ENCODE data around the gene NDUFC1. TPM values are rescaled to one million over a fixed set of nuclear protein-coding genes. Genes with fewer than 3 reads are reported as not detected.
"Not testable (repeated sequence)": the region's sequence is repeated elsewhere in the genome, so short reads cannot be mapped to it uniquely, and the experiment has no call there.

Gene NDUFC1
- total RNA-seq, result 10 to 100 TPM; 37.3 to 42.4 TPM

GRCh38 chr4:139301821-139302611 is at the start of gene NDUFC1:
NDUFC1 (minus strand) TSS chr4:139302477; CDS start chr4:139295798, 6,679 bp downstream.
- Mint-ChIP-seq H3K27ac (peak within 1 kb of the TSS; percentile 99), H3K27me3 (no peaks in the 10 kb centered on the region), H3K36me3 (ENCODE audit: low read depth) (peaks cover 30% of the 10 kb centered on the region), H3K9me3 (no peaks in the 10 kb centered on the region), H3K4me3 (peak within 1 kb of the TSS; percentile 99), H3K4me1 (peaks cover 63% of the 10 kb centered on the region)
- ChIA-PET POLR2A (interaction anchor here (0.5 to 0.8 kb wide), 4 partner anchors 10 to 220 kb away, joined by 3 to 4 read pairs (median 3); no protein-coding TSS in a partner anchor), CTCF (interaction anchor here (0.6 to 2.4 kb wide), 14 partner anchors 8 to 285 kb away, joined by 3 to 9 read pairs (median 3); no protein-coding TSS in a partner anchor)
- DNase-seq, result peak; percentile 75

DNA sequence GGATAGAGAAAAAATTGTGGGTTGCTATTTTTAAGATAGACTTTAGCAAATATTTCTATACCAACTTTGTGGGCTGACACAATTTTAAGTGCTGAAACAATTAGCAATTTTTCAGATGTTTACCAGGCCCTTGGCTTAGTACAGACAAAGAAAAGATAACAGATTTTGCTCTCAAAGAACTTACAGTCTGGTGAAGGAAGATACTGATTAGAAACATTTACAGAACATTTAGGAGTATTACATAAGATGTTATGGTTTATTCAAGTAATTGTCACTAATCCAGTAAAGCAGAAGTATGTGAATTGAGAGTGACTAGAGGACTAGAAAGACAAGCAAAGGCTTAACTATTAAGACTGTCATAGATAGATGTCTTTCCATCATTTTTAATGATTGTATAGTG is 35.3 kb upstream of the NDUFC1 start:
- no peak for DNase-seq
- peaks cover 35% of the 10 kb centered on the region for H3K36me3 Mint-ChIP-seq (ENCODE audit: low read depth)
- peaks cover 11% of the 10 kb centered on the region for H3K4me1 Mint-ChIP-seq
- H3K27me3 Mint-ChIP-seq, result no peaks in the 10 kb centered on the region
- H3K27ac Mint-ChIP-seq, result no peak overlapping the region
- no peak overlapping the region for H3K4me3 Mint-ChIP-seq
- CTCF ChIA-PET, result no interaction called here
- POLR2A ChIA-PET, result no interaction called here
- no peaks in the 10 kb centered on the region for H3K9me3 Mint-ChIP-seq

GRCh38 chr4:139333046-139333445 is 30.8 kb upstream of the NDUFC1 start:
- Mint-ChIP-seq H3K9me3 (peaks cover 5% of the 10 kb centered on the region), H3K36me3 (ENCODE audit: low read depth) (peaks cover 44% of the 10 kb centered on the region), H3K27ac (no peak overlapping the region), H3K4me1 (peaks cover 27% of the 10 kb centered on the region), H3K27me3 (no peaks in the 10 kb centered on the region), H3K4me3 (no peak overlapping the region)
- ChIA-PET CTCF (interaction anchor here (0.6 kb wide), 1 partner anchor 63 kb away, joined by 3 read pairs; no protein-coding TSS in a partner anchor), POLR2A (no interaction called here)
- DNase-seq, result no peak

DNA sequence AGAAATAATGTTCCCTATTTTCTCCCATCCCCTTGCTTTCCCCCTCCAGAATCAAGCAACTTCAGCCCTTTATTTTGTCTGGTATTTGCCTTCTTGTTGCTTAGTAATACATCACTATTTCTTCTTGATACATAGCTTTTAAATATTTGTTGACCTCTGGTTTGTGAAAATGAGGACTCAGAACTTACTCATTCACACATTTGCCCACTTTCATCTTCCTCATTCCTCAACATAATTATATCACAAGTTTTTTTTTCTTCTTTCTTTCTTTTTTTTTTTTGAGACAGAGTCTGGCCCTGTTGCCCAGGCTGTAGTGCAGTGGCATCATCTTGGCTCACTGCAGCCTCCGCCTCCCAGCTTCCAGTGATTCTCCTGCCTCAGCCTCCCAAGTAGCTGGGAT is 28.9 kb upstream of the NDUFC1 start:
- no peak overlapping the region for H3K27ac Mint-ChIP-seq
- H3K4me3 Mint-ChIP-seq, result no peak overlapping the region
- peaks cover 5% of the 10 kb centered on the region for H3K9me3 Mint-ChIP-seq
- peaks cover 27% of the 10 kb centered on the region for H3K4me1 Mint-ChIP-seq
- peaks cover 48% of the 10 kb centered on the region for H3K36me3 Mint-ChIP-seq (ENCODE audit: low read depth)
- ChIA-PET POLR2A (no interaction called here), CTCF (interaction anchor here (0.6 to 1.8 kb wide), 4 partner anchors 9 to 1178 kb away, joined by 3 to 7 read pairs (median 6); partner anchors contain the start of gene NAA15)
- H3K27me3 Mint-ChIP-seq, result no peaks in the 10 kb centered on the region
- DNase-seq, result no peak

DNA sequence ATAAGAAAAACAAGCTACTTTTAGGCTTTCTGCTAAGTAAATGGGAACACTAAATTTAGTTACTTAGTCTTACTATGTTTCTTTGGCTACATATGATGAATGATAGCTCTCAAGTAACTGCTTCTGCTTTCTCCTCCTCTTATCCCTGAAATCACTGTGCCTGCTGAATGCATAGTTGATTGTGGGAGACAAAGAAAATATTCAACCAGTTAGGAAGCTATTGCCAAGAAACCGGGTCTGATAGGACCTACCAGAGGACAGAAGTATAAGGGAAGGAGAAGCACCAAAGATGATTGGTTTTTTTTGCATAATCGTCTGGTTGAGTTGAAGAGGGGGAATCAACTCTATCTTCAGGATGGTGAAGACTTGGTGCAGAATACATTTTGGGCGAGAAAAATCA is 28.0 kb upstream of the NDUFC1 start:
- CTCF ChIA-PET, result interaction anchor here (0.7 to 1.8 kb wide), 5 partner anchors 8 to 83 kb away, joined by 3 to 6 read pairs (median 3); partner anchors contain the start of gene NAA15
- Mint-ChIP-seq H3K9me3 (peaks cover 5% of the 10 kb centered on the region), H3K4me3 (no peak overlapping the region), H3K27ac (no peak overlapping the region), H3K36me3 (ENCODE audit: low read depth) (peaks cover 46% of the 10 kb centered on the region), H3K4me1 (peaks cover 27% of the 10 kb centered on the region), H3K27me3 (no peaks in the 10 kb centered on the region)
- DNase-seq, result no peak
- POLR2A ChIA-PET, result no interaction called here

- peak overlapping the region; percentile 11 for H3K27ac Mint-ChIP-seq
- H3K4me1 Mint-ChIP-seq, result peaks cover 28% of the 10 kb centered on the region
- POLR2A ChIA-PET, result no interaction called here
- H3K4me3 Mint-ChIP-seq, result no peak overlapping the region
- H3K36me3 Mint-ChIP-seq (ENCODE audit: low read depth), result peaks cover 45% of the 10 kb centered on the region
- CTCF ChIA-PET, result interaction anchor here (0.7 to 1.8 kb wide), 4 partner anchors 10 to 84 kb away, joined by 3 to 6 read pairs (median 3); partner anchors contain the start of gene NAA15
- peaks cover 5% of the 10 kb centered on the region for H3K9me3 Mint-ChIP-seq
- no peaks in the 10 kb centered on the region for H3K27me3 Mint-ChIP-seq
- no peak for DNase-seq
These were observed 27.5 kb upstream of the NDUFC1 start for GRCh38 chr4:139329665-139330200.

GRCh38 chr4:139324620-139325019 is 22.3 kb upstream of the NDUFC1 start:
- Mint-ChIP-seq H3K27me3 (no peaks in the 10 kb centered on the region), H3K36me3 (ENCODE audit: low read depth) (peaks cover 45% of the 10 kb centered on the region), H3K4me1 (peaks cover 29% of the 10 kb centered on the region), H3K4me3 (no peak overlapping the region), H3K9me3 (peaks cover 8% of the 10 kb centered on the region), H3K27ac (no peak overlapping the region)
- no peak for DNase-seq
- ChIA-PET POLR2A (no interaction called here), CTCF (interaction anchor here (1.3 kb wide), 1 partner anchor 17 kb away, joined by 3 read pairs; no protein-coding TSS in a partner anchor)

- H3K27ac Mint-ChIP-seq, H3K4me3 Mint-ChIP-seq, DNase-seq, H3K27me3 Mint-ChIP-seq, H3K9me3 Mint-ChIP-seq, POLR2A ChIA-PET: not testable (repeated sequence)
- peaks cover 35% of the 10 kb centered on the region for H3K4me1 Mint-ChIP-seq
- H3K36me3 Mint-ChIP-seq (ENCODE audit: low read depth), result peaks cover 27% of the 10 kb centered on the region
- CTCF ChIA-PET, result interaction anchor here (1.1 to 1.6 kb wide), 4 partner anchors 9 to 27 kb away, joined by 3 to 5 read pairs (median 5); partner anchors contain the start of gene NDUFC1
These were observed 20.3 kb upstream of the NDUFC1 start for GRCh38 chr4:139322541-139322940.

DNA sequence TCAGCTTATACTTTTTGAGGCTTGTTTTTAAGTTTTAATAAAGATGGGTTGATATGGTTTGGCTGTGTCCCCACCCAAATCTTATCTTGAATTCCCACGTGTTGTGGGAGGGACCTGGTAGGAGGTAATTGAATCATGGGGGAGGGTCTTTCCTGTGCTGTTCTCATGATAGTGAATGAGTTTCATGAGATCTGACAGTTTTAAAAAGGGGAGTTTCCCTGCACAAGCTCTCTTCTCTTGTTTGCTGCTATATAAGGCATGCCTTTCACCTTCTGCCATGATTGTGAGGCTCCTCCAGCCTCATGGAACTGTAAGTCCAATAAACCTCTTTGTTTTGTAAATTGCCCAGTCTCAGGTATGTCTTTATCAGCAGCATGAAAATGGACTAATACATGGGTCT is 19.8 kb upstream of the NDUFC1 start:
- H3K9me3 Mint-ChIP-seq, H3K27me3 Mint-ChIP-seq, H3K27ac Mint-ChIP-seq, H3K4me3 Mint-ChIP-seq, POLR2A ChIA-PET, DNase-seq: not testable (repeated sequence)
- CTCF ChIA-PET, result interaction anchor here (1.1 to 1.6 kb wide), 3 partner anchors 9 to 26 kb away, joined by 5 read pairs; no protein-coding TSS in a partner anchor
- Mint-ChIP-seq H3K36me3 (ENCODE audit: low read depth) (peaks cover 26% of the 10 kb centered on the region), H3K4me1 (peaks cover 35% of the 10 kb centered on the region)

- ChIA-PET POLR2A (interaction anchor here (0.6 kb wide), 1 partner anchor 13 kb away, joined by 3 read pairs; no protein-coding TSS in a partner anchor), CTCF (interaction anchor here (1.4 to 1.6 kb wide), 2 partner anchors 10 to 14 kb away, joined by 3 to 5 read pairs; no protein-coding TSS in a partner anchor)
- no peak for DNase-seq
- peak overlapping the region; percentile 33 for H3K27ac Mint-ChIP-seq
- H3K4me3 Mint-ChIP-seq, result no peak overlapping the region
- peaks cover 6% of the 10 kb centered on the region for H3K9me3 Mint-ChIP-seq
- peaks cover 55% of the 10 kb centered on the region for H3K4me1 Mint-ChIP-seq
- H3K36me3 Mint-ChIP-seq (ENCODE audit: low read depth), result peaks cover 29% of the 10 kb centered on the region
- H3K27me3 Mint-ChIP-seq, result no peaks in the 10 kb centered on the region
These were observed 17.3 kb upstream of the NDUFC1 start for GRCh38 chr4:139319571-139319970.

GRCh38 chr4:139317635-139318034 is 15.4 kb upstream of the NDUFC1 start:
- Mint-ChIP-seq H3K27ac (no peak overlapping the region), H3K9me3 (peaks cover 6% of the 10 kb centered on the region), H3K4me1 (peaks cover 65% of the 10 kb centered on the region), H3K27me3 (no peaks in the 10 kb centered on the region), H3K36me3 (ENCODE audit: low read depth) (peaks cover 34% of the 10 kb centered on the region), H3K4me3 (no peak overlapping the region)
- POLR2A ChIA-PET, result no interaction called here
- DNase-seq, result no peak
- CTCF ChIA-PET, result interaction anchor here (0.8 kb wide), 1 partner anchor 17 kb away, joined by 3 read pairs; the partner anchor contains the start of gene NAA15

- peaks cover 6% of the 10 kb centered on the region for H3K9me3 Mint-ChIP-seq
- H3K27ac Mint-ChIP-seq, result no peak overlapping the region
- H3K36me3 Mint-ChIP-seq (ENCODE audit: low read depth), result peaks cover 30% of the 10 kb centered on the region
- no peaks in the 10 kb centered on the region for H3K27me3 Mint-ChIP-seq
- no peak overlapping the region for H3K4me3 Mint-ChIP-seq
- DNase-seq, result no peak
- POLR2A ChIA-PET, result no interaction called here
- peaks cover 66% of the 10 kb centered on the region for H3K4me1 Mint-ChIP-seq
- CTCF ChIA-PET, result interaction anchor here (0.8 kb wide), 1 partner anchor 16 kb away, joined by 3 read pairs; the partner anchor contains the start of gene NAA15
These were observed 14.5 kb upstream of the NDUFC1 start for GRCh38 chr4:139316733-139317132.

GRCh38 chr4:139315221-139315675 is 13.0 kb upstream of the NDUFC1 start:
- no peak for DNase-seq
- ChIA-PET POLR2A (no interaction called here), CTCF (interaction anchor here (1.0 kb wide), 1 partner anchor 19 kb away, joined by 4 read pairs; no protein-coding TSS in a partner anchor)
- Mint-ChIP-seq H3K4me3 (peak overlapping the region; percentile 9), H3K9me3 (peaks cover 6% of the 10 kb centered on the region), H3K27me3 (no peaks in the 10 kb centered on the region), H3K4me1 (peaks cover 70% of the 10 kb centered on the region), H3K27ac (peak overlapping the region; percentile 71), H3K36me3 (ENCODE audit: low read depth) (peaks cover 28% of the 10 kb centered on the region)

Data from activated CD4-positive, alpha-beta T cell treated with anti-CD3 and anti-CD28 coated beads, Interleukin-2, amount 10 ng/mL, durations not matched to agents 7 days and 5 days (primary cell).